Activated T-cell treated with anti-CD3 and anti-CD28 coated beads, Interleukin-2, amount 50 U/mL, for 4 hours (primary cell): Measurements from ENCODE around the gene KIAA2012. TPM values are rescaled to one million over a fixed set of nuclear protein-coding genes. Genes with fewer than 3 reads are reported as not detected.
A peak's percentile ranks its signal among the peaks of the same experiment; 100 is the strongest.

Source experiments
- ATAC-seq, 2 donors: fragments of 200-7000 bp; cut with Tn5 transposase; one replicate each; pipeline ENCODE4 v1.10.0; 2021
- DNase-seq: peaks from one replicate; pipeline ENCODE4 v3.0.0-alpha.2; 2020
- H3K27me3 Mint-ChIP-seq: one replicate; pipeline ENCODE4 v1.8.0; 2021; ENCODE audit warnings: low read depth, mixed read lengths
- H3K36me3 Mint-ChIP-seq: one replicate; pipeline ENCODE4 v1.8.0; 2022; ENCODE audit warnings: mixed read lengths; ENCODE audit not compliant: insufficient read depth
- H3K4me1 Mint-ChIP-seq: one replicate; pipeline ENCODE4 v1.8.0; 2021; ENCODE audit warnings: low read depth, mixed read lengths
- H3K4me3 Mint-ChIP-seq: one replicate; pipeline ENCODE4 v1.8.0; 2021; ENCODE audit warnings: mild to moderate bottlenecking, moderate library complexity, mixed read lengths
- H3K9me3 Mint-ChIP-seq: one replicate; pipeline ENCODE4 v1.8.0; 2021; ENCODE audit warnings: mixed read lengths
- total RNA-seq, 3 donors: library from RNA; stranded (reverse); gene quantifications; one replicate each; pipeline ENCODE4 v1.2.1, GENCODE V29; 2021

KIAA2012 gene
- total RNA-seq, result not detected

DNA sequence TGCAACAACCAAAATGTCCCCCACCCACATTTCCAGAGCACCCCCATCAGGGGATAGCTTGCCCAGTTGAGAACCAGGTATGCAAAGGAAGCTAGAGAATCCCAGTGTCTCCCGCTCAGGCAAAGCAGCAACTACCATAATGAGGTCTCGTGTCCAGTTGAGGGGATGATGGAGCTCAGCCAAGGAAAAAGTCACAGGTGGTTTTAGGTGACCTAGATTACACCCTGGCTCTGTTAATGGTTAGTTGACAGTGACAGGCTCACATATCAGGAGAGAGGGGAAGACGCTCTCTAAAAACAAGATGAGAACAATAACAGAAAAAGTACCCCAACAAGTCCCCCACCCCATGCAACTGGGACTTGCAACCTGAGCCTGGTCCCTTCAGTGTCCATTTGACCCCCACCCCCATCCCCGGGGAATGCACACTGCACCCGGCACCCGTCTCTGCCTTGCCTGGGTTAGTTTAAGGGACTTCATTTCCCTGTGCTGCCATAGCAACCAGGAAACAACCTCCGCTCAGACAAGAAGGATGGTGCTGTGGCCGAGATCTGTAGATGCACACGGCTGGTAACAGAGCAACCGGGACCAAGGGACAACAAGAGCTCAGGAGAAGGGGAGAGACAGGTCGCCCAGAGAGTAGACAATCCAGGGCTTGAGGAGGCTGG, at the start of gene KIAA2012:
Gene KIAA2012 (plus strand): TSS at position 519 of the 665 bp plus-strand sequence. CDS start 373 bp downstream, outside the sequence.
- no peak for DNase-seq
- H3K4me1 Mint-ChIP-seq, result no peaks in the 10 kb centered on the region

GRCh38 chr2:202023904-202024266, 49.2 kb upstream of the KIAA2012 start:
- no peak for DNase-seq
- Mint-ChIP-seq H3K4me3 (no peak overlapping the region), H3K36me3 (no peaks in the 10 kb centered on the region), H3K9me3 (no peaks in the 10 kb centered on the region), H3K27me3 (peaks cover 10% of the 10 kb centered on the region), H3K4me1 (no peaks in the 10 kb centered on the region)
- ATAC-seq, result no peak

More for the DNA sequence above, at the start of gene KIAA2012:
- H3K36me3 Mint-ChIP-seq, result no peaks in the 10 kb centered on the region
- H3K4me3 Mint-ChIP-seq, result no peak within 1 kb of the TSS
- no peaks in the 10 kb centered on the region for H3K9me3 Mint-ChIP-seq
- H3K27me3 Mint-ChIP-seq, result peaks cover 3% of the 10 kb centered on the region
- no peak for ATAC-seq

GRCh38 chr2:202024871-202025270, 48.2 kb upstream of the KIAA2012 start:
- DNase-seq (no peak), ATAC-seq (no peak)
- H3K27me3 Mint-ChIP-seq, result peaks cover 6% of the 10 kb centered on the region
- H3K9me3 Mint-ChIP-seq, result no peaks in the 10 kb centered on the region
- H3K4me1 Mint-ChIP-seq, result no peaks in the 10 kb centered on the region
- no peak overlapping the region for H3K4me3 Mint-ChIP-seq
- no peaks in the 10 kb centered on the region for H3K36me3 Mint-ChIP-seq

GRCh38 chr2:202025816-202026215, 47.2 kb upstream of the KIAA2012 start:
- Mint-ChIP-seq H3K4me1 (no peaks in the 10 kb centered on the region), H3K9me3 (no peaks in the 10 kb centered on the region), H3K4me3 (no peak overlapping the region), H3K36me3 (no peaks in the 10 kb centered on the region), H3K27me3 (peaks cover 6% of the 10 kb centered on the region)
- DNase-seq (no peak), ATAC-seq (no peak)

GRCh38 chr2:202026507-202026906, 46.5 kb upstream of the KIAA2012 start:
- Mint-ChIP-seq H3K4me3 (no peak overlapping the region), H3K4me1 (no peaks in the 10 kb centered on the region), H3K9me3 (no peaks in the 10 kb centered on the region), H3K36me3 (no peaks in the 10 kb centered on the region), H3K27me3 (peaks cover 6% of the 10 kb centered on the region)
- DNase-seq (no peak), ATAC-seq (no peak)

- Mint-ChIP-seq H3K4me3 (no peak overlapping the region), H3K4me1 (peaks cover 11% of the 10 kb centered on the region)
Observed at GRCh38 chr2:202030691-202031090, 42.4 kb upstream of the KIAA2012 start.

GRCh38 chr2:202031246-202031951, 41.7 kb upstream of the KIAA2012 start:
- Mint-ChIP-seq H3K4me1 (peaks cover 11% of the 10 kb centered on the region), H3K9me3 (no peaks in the 10 kb centered on the region), H3K36me3 (no peaks in the 10 kb centered on the region), H3K27me3 (peaks cover 10% of the 10 kb centered on the region), H3K4me3 (peak overlapping the region; percentile 14)
- ATAC-seq (no peak), DNase-seq (no peak)

More at GRCh38 chr2:202030691-202031090, 42.4 kb upstream of the KIAA2012 start:
- no peaks in the 10 kb centered on the region for H3K9me3 Mint-ChIP-seq
- DNase-seq (no peak), ATAC-seq (no peak)
- peaks cover 14% of the 10 kb centered on the region for H3K27me3 Mint-ChIP-seq
- no peaks in the 10 kb centered on the region for H3K36me3 Mint-ChIP-seq

GRCh38 chr2:202032846-202033316, 40.2 kb upstream of the KIAA2012 start:
- Mint-ChIP-seq H3K4me1 (peaks cover 11% of the 10 kb centered on the region), H3K27me3 (peaks cover 12% of the 10 kb centered on the region), H3K9me3 (no peaks in the 10 kb centered on the region), H3K36me3 (no peaks in the 10 kb centered on the region), H3K4me3 (peak overlapping the region; percentile 83)
- DNase-seq, result no peak
- ATAC-seq, result peak; percentile 9 to 12

DNA sequence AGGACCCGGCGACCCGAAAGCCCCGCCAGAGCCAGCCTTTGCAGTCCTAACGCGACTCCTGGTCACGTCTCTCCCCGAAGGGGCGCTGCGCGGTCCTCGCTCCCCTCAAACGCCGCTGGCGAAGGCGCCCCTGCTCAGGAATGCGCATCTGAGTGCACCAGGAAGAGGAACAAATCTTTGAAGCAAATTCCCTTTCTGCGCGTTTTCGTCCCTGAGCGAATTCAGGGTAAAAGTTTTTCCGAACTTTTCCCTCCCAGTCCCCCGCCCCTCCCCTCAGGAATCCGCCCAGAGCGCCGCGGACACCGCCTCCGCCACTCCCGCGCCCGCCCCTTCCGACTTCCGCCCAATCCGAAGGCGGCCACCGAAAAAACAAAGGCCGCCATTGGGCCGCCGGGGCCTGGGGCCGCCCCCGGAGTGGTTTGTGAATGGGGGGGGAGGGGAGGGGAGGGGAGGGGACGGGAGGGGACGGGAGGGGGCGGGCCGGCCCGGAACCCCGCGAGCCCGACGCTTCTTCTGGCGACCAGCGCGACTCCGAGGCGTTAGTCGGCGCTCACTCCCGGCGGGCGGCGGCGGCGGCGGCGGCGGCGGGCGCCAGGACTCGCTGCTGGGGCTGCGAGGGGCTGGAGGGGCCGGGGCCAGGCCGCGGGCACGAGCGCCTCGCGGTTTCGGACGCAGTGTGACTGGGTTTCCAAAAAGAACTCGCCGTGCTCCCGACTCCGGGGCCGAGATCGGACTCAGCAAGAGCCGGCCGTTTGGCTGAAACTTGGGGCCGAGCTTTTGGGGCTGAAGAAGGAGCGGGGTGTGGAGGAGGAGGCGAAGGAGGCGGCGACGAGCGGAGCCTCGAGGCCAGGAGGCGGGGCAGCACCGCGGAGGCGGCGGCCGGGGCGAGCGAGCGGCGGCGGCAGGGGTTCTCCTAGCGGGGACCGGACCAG, 39.5 kb upstream of the KIAA2012 start, which contains the start of gene FZD7:
Gene FZD7 (plus strand): TSS at position 539 of the 932 bp plus-strand sequence. CDS start 793 bp downstream, outside the sequence.
- Mint-ChIP-seq H3K4me1 (peaks cover 11% of the 10 kb centered on the region), H3K27me3 (peaks cover 14% of the 10 kb centered on the region)
- peak; percentile 77 to 80 for ATAC-seq

DNA sequence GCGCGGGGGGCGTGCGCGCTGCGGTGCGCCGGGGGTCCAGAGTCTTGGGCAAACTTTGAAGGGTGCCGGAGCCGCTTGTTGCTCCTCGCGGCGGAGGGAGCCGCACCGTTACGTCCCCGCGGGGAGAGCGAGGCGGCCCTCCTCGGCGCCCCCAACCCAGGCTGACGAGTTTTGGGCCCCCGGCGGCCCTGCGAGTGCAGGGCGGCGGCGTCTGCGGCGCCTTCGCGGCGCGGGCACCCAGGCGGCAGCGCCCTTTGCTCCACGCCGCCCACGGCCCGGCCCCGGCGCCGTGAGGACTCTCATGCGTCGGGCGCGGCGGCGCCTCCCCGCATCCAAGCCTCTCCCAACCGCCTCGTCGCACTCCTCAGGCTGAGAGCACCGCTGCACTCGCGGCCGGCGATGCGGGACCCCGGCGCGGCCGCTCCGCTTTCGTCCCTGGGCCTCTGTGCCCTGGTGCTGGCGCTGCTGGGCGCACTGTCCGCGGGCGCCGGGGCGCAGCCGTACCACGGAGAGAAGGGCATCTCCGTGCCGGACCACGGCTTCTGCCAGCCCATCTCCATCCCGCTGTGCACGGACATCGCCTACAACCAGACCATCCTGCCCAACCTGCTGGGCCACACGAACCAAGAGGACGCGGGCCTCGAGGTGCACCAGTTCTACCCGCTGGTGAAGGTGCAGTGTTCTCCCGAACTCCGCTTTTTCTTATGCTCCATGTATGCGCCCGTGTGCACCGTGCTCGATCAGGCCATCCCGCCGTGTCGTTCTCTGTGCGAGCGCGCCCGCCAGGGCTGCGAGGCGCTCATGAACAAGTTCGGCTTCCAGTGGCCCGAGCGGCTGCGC, 38.6 kb upstream of the KIAA2012 start:
- Mint-ChIP-seq H3K4me1 (peaks cover 11% of the 10 kb centered on the region), H3K36me3 (no peaks in the 10 kb centered on the region), H3K4me3 (peak overlapping the region; percentile 83), H3K9me3 (no peaks in the 10 kb centered on the region), H3K27me3 (peaks cover 23% of the 10 kb centered on the region)
- DNase-seq (no peak), ATAC-seq (peak; percentile 19 to 33)

More for the DNA sequence above, 39.5 kb upstream of the KIAA2012 start, which contains the start of gene FZD7:
- Mint-ChIP-seq H3K36me3 (no peaks in the 10 kb centered on the region), H3K9me3 (no peaks in the 10 kb centered on the region), H3K4me3 (peak within 1 kb of the TSS; percentile 83)
- peak; percentile 78 for DNase-seq

DNA sequence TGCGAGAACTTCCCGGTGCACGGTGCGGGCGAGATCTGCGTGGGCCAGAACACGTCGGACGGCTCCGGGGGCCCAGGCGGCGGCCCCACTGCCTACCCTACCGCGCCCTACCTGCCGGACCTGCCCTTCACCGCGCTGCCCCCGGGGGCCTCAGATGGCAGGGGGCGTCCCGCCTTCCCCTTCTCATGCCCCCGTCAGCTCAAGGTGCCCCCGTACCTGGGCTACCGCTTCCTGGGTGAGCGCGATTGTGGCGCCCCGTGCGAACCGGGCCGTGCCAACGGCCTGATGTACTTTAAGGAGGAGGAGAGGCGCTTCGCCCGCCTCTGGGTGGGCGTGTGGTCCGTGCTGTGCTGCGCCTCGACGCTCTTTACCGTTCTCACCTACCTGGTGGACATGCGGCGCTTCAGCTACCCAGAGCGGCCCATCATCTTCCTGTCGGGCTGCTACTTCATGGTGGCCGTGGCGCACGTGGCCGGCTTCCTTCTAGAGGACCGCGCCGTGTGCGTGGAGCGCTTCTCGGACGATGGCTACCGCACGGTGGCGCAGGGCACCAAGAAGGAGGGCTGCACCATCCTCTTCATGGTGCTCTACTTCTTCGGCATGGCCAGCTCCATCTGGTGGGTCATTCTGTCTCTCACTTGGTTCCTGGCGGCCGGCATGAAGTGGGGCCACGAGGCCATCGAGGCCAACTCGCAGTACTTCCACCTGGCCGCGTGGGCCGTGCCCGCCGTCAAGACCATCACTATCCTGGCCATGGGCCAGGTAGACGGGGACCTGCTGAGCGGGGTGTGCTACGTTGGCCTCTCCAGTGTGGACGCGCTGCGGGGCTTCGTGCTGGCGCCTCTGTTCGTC, 37.7 kb upstream of the KIAA2012 start:
- no peaks in the 10 kb centered on the region for H3K9me3 Mint-ChIP-seq
- DNase-seq, result no peak
- ATAC-seq, result no peak
- H3K36me3 Mint-ChIP-seq, result no peaks in the 10 kb centered on the region
- peaks cover 31% of the 10 kb centered on the region for H3K27me3 Mint-ChIP-seq
- peaks cover 11% of the 10 kb centered on the region for H3K4me1 Mint-ChIP-seq
- H3K4me3 Mint-ChIP-seq, result peak overlapping the region; percentile 83

- Mint-ChIP-seq H3K4me3 (no peak overlapping the region), H3K27me3 (peaks cover 37% of the 10 kb centered on the region), H3K4me1 (peaks cover 11% of the 10 kb centered on the region), H3K36me3 (no peaks in the 10 kb centered on the region), H3K9me3 (no peaks in the 10 kb centered on the region)
- no peak for DNase-seq
- no peak for ATAC-seq
Observed at GRCh38 chr2:202035941-202036372, 37.1 kb upstream of the KIAA2012 start.
